GM12874 (cell line): Measurements from ENCODE around the gene ELP5.

ENCODE experiments used
- CTCF ChIP-seq: IDR thresholded peaks from 2 replicates; pipeline ENCODE4 v1.5.1; 2011; ENCODE audit warnings: low read depth, mild to moderate bottlenecking, control low read depth, low read length, moderate library complexity; ENCODE audit not compliant: insufficient read depth

Gene ELP5

DNA sequence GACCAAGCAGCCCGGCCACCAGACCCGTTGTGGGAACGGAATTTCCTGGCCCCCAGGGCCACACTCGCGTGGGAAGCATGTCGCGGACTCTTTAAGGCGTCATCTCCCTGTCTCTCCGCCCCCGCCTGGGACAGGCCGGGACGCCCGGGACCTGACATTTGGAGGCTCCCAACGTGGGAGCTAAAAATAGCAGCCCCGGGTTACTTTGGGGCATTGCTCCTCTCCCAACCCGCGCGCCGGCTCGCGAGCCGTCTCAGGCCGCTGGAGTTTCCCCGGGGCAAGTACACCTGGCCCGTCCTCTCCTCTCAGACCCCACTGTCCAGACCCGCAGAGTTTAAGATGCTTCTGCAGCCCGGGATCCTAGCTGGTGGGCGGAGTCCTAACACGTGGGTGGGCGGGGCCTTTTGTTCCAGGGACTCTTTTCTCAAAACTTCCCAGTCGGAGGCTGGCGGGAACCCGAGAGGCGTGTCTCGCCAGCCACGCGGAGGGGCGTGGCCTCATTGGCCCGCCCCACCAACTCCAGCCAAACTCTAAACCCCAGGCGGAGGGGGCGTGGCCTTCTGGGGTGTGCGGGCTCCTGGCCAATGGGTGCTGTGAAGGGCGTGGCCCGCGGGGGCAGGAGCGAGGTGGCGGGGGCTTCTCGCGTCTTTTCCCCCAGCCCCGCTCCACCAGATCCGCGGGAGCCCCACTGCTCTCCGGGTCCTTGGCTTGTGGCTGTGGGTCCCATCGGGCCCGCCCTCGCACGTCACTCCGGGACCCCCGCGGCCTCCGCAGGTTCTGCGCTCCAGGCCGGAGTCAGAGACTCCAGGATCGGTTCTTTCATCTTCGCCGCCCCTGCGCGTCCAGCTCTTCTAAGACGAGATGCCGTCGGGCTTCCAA is 29.3 kb downstream of the ELP5 start, which contains the start of gene SLC2A4:
Gene SLC2A4, plus strand, starts transcription at position 645 of the 879 bp plus-strand sequence. Its CDS starts 217 bp downstream, at position 862.
- TF ChIP-seq CTCF, result no peak

DNA sequence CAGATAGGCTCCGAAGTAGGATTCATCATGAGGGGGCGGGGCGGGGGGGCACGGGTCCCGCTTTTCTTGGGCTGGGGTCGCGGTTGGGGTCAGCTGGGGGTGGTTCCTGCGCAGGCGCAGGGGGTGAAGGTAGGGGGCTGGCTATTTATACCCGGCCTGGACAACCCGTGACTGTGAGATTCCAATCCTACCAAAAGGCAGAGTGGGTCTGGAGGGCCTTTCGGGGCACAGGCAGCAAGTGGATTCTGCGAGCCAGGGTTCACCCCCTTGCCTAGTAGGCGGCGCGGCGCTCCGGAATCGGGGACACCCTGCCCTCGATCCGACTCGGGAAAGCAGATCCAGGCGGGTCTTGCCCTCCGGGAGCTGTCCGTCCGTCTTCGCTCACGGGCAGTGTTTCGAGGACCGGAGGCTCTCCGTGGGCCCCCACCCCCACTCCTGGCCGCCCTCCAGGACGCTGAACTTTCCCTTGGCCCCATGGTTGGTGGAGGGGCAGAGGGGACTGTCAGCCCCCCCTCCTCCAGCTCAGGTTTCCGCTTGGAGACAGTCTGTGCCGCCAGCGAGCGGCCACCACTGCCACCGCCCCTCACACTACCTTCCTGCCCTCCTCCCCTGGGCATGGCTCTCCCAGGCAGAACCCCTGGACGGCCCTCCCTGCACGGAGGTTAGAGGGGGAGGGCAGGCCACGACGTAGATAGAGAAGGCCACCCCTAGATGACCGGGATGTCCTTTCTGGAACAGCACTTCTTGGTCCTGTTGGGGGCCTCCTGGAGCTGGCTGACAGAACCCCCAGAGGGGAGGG is 30.1 kb downstream of the ELP5 start:
- TF ChIP-seq CTCF, result no peak

DNA sequence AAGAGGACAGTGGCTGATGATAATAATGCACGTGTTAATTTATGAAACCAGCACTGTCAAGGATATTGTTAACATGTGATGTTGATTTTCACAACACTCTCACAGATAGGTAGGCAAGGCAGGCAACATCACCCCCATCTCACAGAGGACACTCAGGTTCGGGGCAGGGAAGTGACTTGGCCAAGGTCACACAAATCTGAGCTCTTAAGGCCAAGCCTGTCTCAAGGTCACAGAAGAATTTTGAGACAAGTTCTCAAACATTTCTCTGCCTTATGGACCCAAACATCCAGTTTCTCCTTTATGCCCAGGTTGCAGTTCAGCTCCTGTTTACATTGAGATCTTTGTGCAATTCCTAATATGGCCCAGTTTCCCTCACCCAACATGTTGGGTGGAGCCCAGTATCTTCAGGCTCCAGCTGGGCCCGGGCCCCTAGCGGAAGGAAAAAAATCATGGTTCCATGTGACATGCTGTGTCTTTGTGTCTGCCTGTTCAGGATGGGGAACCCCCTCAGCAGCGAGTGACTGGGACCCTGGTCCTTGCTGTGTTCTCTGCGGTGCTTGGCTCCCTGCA is 30.8 kb downstream of the ELP5 start:
- TF ChIP-seq CTCF, result no peak

GRCh38 chr17:7283471-7284216 is 31.6 kb downstream of the ELP5 start:
- no peak for TF ChIP-seq CTCF

- no peak for TF ChIP-seq CTCF
Measured at GRCh38 chr17:7284911-7285310, 32.9 kb downstream of the ELP5 start.

GRCh38 chr17:7285679-7286078 is 33.7 kb downstream of the ELP5 start:
- no peak for TF ChIP-seq CTCF
